HepG2 (cell line): ENCODE data around the gene TMBIM4. TPM values are rescaled to one million over a fixed set of nuclear protein-coding genes. Genes with fewer than 3 reads are reported as not detected.
A peak's percentile ranks its signal among the peaks of the same experiment; 100 is the strongest.

Experiments used
- AKAP8 ChIP-seq: sonication (generic); formaldehyde crosslinking; IDR thresholded peaks from 2 replicates; pipeline ENCODE4 v1.5.1; 2020; ENCODE audit warnings: mild to moderate bottlenecking, missing genetic modification reagents
- ARID2 ChIP-seq: sonication (generic); formaldehyde crosslinking; IDR thresholded peaks from 2 replicates; pipeline ENCODE4 v1.8.1; 2022; ENCODE audit warnings: mild to moderate bottlenecking, missing genetic modification reagents, borderline replicate concordance
- ARNTL ChIP-seq: sonication (generic); formaldehyde crosslinking; IDR thresholded peaks from 2 replicates; pipeline ENCODE4 v1.4.0; 2020; ENCODE audit warnings: mild to moderate bottlenecking, missing genetic modification reagents
- CAMTA2 ChIP-seq: sonication (generic); formaldehyde crosslinking; IDR thresholded peaks from 2 replicates; pipeline ENCODE4 v1.4.0; 2020; ENCODE audit warnings: mild to moderate bottlenecking, missing genetic modification reagents, borderline replicate concordance
- GABPB1 ChIP-seq: IDR thresholded peaks from 2 replicates; pipeline ENCODE4 v1.6.1; 2016; ENCODE audit warnings: mild to moderate bottlenecking, missing genetic modification reagents, moderate library complexity, missing compliant biosample characterization
- HCFC1 ChIP-seq: fragments of 150-350 bp; IDR thresholded peaks from 2 replicates; pipeline ENCODE4 v1.6.1; 2014; ENCODE audit warnings: low read depth, low read length
- KDM4B ChIP-seq: sonication (generic); formaldehyde crosslinking; IDR thresholded peaks from 2 replicates; pipeline ENCODE4 v1.4.0; 2020; ENCODE audit warnings: missing genetic modification reagents
- MED1 ChIP-seq: sonication (generic); formaldehyde crosslinking; IDR thresholded peaks from 2 replicates; pipeline ENCODE4 v1.4.0; 2020; ENCODE audit warnings: missing genetic modification reagents
- PCBP2 ChIP-seq: fragments of 200-400 bp; formaldehyde crosslinking; optimal IDR thresholded peaks from 2 replicates; pipeline ENCODE3; 2018; ENCODE audit warnings: low read length, low read depth; ENCODE audit not compliant: poor library complexity, severe bottlenecking
- PRMT3 ChIP-seq: sonication (generic); formaldehyde crosslinking; IDR thresholded peaks from 2 replicates; pipeline ENCODE4 v1.8.1; 2022; ENCODE audit warnings: low read depth, mild to moderate bottlenecking, moderate library complexity, missing genetic modification reagents, borderline replicate concordance
- SP5 ChIP-seq: IDR thresholded peaks from 2 replicates; pipeline ENCODE4 v1.6.1; 2016; ENCODE audit warnings: low read depth, borderline replicate concordance
- SPEN ChIP-seq: sonication (generic); formaldehyde crosslinking; IDR thresholded peaks from 2 replicates; pipeline ENCODE4 v1.5.1; 2020; ENCODE audit warnings: low read depth, mild to moderate bottlenecking, missing genetic modification reagents
- WIZ ChIP-seq: sonication (generic); formaldehyde crosslinking; IDR thresholded peaks from 2 replicates; pipeline ENCODE4 v1.5.1; 2020; ENCODE audit warnings: mild to moderate bottlenecking, missing genetic modification reagents
- ZFP82 ChIP-seq: sonication (generic); formaldehyde crosslinking; IDR thresholded peaks from 2 replicates; pipeline ENCODE4 v1.5.1; 2020; ENCODE audit warnings: mild to moderate bottlenecking, missing genetic modification reagents, borderline replicate concordance
- ZNF143 ChIP-seq: sonication (generic); formaldehyde crosslinking; IDR thresholded peaks from 2 replicates; pipeline ENCODE4 v1.4.0; 2020; ENCODE audit warnings: missing genetic modification reagents
- ZNF264 ChIP-seq: sonication (generic); formaldehyde crosslinking; IDR thresholded peaks from 2 replicates; pipeline ENCODE4 v1.4.0; 2020; ENCODE audit warnings: missing genetic modification reagents
- polyA plus RNA-seq, 8 experiments: library from polyadenylated mRNA; depleted of rRNA in 3 of 8; stranded (reverse) in 7 of 8; unstranded in 1 of 8; fragments of >200 nt; fragmentation: Illumina TruSeq in 4 of 8; extraction: Trizol in 4 of 8; gene quantifications; 2 replicates each; pipeline versions ENCODE4 v1.2.1 to v1.2.3, GENCODE V29; 2011 to 2016; ENCODE audit warnings: low read depth in 4 of 8, missing spikeins in 1 of 8, mixed read lengths in 1 of 8; ENCODE audit not compliant: insufficient read depth in 1 of 8
- total RNA-seq, 5 experiments: library from RNA; depleted of rRNA; stranded (reverse); fragments of >200 nt; fragmentation: Illumina TruSeq; extraction: Trizol; gene quantifications; 2 replicates each; pipeline ENCODE4 v1.2.3, GENCODE V29; 2016; ENCODE audit warnings: low read depth in 1 of 5
- TF ChIP-seq, protein P1 (sequence below): IDR thresholded peaks from 2 replicates; pipeline ENCODE4 v1.6.1; 2016; ENCODE audit warnings: low read depth, control low read depth
- TF ChIP-seq, protein P2 (sequence below): sonication (generic); formaldehyde crosslinking; IDR thresholded peaks from 2 replicates; pipeline ENCODE4 v1.8.1; 2023; ENCODE audit warnings: missing genetic modification reagents, mild to moderate bottlenecking, borderline replicate concordance
- TF ChIP-seq, protein P3 (sequence below): sonication (generic); formaldehyde crosslinking; IDR thresholded peaks from 2 replicates; pipeline ENCODE4 v1.4.0; 2020; ENCODE audit warnings: missing genetic modification reagents, low read depth, mild to moderate bottlenecking, borderline replicate concordance
- TF ChIP-seq, protein P4 (sequence below): sonication (generic); formaldehyde crosslinking; IDR thresholded peaks from 2 replicates; pipeline ENCODE4 v1.5.1; 2020; ENCODE audit warnings: mild to moderate bottlenecking, missing genetic modification reagents
- TF ChIP-seq, protein P5 (sequence below): IDR thresholded peaks from 2 replicates; pipeline ENCODE4 v1.6.1; 2016; ENCODE audit warnings: control low read depth
- TF ChIP-seq, protein P6 (sequence below): sonication (generic); formaldehyde crosslinking; IDR thresholded peaks from 2 replicates; pipeline ENCODE4 v1.4.0; 2020; ENCODE audit warnings: missing genetic modification reagents

The TMBIM4 gene
- total and polyA plus RNA-seq, 2 of the 13 experiments (the other 11 are each of a cell fraction or from before 2014, with no cell fraction given), result 60.5 to 67.7 TPM

DNA sequence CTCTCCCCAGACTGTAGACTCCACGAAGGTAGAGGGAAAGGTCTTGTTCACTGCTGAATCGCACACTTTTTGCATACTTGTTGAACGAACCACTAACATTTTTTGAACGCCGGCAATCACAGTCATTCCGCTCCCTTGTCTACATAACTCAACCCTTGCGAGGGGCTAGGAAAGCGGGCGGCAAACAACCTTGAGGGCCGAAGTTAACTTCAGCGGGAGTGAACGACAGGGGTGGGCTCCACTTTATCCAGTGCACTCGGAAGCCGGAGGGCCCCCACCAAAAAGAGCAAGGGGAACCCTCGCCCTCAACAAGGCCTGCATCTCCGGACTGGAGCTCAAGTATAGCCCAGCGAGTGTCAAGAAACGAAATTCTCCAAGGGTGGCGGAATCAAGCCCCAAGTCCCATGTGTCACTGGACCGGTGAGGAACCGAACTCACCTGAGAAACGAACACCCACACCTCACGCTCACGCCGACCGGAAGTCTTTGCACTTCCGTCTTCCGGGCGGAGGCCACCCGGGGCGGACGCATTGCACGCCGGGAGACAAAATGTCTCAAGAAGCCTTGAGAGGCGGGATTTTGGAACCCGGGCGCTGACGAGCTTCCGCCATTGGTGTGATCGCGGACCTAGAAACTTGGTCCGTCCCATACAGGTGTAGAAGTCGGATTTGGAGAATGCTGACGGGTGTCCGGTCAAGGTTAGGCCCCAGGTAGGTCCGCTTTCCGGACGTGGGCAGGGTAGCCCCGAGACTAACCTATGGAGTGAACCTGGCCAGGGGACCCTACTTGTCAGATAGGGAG, 39.3 kb downstream of the TMBIM4 start, which contains the start of gene LLPH (continued):
- TF ChIP-seq, protein P1, sequence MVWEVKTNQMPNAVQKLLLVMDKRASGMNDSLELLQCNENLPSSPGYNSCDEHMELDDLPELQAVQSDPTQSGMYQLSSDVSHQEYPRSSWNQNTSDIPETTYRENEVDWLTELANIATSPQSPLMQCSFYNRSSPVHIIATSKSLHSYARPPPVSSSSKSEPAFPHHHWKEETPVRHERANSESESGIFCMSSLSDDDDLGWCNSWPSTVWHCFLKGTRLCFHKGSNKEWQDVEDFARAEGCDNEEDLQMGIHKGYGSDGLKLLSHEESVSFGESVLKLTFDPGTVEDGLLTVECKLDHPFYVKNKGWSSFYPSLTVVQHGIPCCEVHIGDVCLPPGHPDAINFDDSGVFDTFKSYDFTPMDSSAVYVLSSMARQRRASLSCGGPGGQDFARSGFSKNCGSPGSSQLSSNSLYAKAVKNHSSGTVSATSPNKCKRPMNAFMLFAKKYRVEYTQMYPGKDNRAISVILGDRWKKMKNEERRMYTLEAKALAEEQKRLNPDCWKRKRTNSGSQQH, result peak; percentile 60; the same call in 1 of the 2 replicates
- TF ChIP-seq SPEN (peak; percentile 95), ARID2 (CRISPR knock-in tag) (no peak), GABPB1 (CRISPR knock-in tag) (peak; percentile 98), HCFC1 (peak; percentile 51; the same call in 1 of the 2 replicates), ZFP82 (CRISPR knock-in tag) (no peak), ARNTL (CRISPR knock-in tag) (no peak), ZNF143 (CRISPR knock-in tag) (peak; percentile 95), MED1 (CRISPR knock-in tag) (peak; percentile 27; the same call in 1 of the 2 replicates), KDM4B (peak; percentile 21; the same call in 1 of the 2 replicates), SP5 (CRISPR knock-in tag) (0 out of 2 replicates have a peak, but pooled peaks have one; percentile 11), WIZ (no peak), PCBP2 (no peak), ZNF264 (CRISPR knock-in tag) (no peak), AKAP8 (CRISPR knock-in tag) (no peak), PRMT3 (CRISPR knock-in tag) (no peak), CAMTA2 (no peak)
- TF ChIP-seq, protein P2, sequence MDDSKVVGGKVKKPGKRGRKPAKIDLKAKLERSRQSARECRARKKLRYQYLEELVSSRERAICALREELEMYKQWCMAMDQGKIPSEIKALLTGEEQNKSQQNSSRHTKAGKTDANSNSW (CRISPR knock-in tag), result no peak
- TF ChIP-seq, protein P3, sequence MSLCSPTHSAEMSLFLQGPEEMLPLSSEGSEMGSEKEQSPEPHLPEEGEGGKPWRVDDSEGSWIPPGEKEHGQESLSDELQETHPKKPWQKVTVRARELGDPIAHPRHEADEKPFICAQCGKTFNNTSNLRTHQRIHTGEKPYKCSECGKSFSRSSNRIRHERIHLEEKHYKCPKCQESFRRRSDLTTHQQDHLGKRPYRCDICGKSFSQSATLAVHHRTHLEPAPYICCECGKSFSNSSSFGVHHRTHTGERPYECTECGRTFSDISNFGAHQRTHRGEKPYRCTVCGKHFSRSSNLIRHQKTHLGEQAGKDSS (CRISPR knock-in tag), result no peak
- TF ChIP-seq, protein P4, sequence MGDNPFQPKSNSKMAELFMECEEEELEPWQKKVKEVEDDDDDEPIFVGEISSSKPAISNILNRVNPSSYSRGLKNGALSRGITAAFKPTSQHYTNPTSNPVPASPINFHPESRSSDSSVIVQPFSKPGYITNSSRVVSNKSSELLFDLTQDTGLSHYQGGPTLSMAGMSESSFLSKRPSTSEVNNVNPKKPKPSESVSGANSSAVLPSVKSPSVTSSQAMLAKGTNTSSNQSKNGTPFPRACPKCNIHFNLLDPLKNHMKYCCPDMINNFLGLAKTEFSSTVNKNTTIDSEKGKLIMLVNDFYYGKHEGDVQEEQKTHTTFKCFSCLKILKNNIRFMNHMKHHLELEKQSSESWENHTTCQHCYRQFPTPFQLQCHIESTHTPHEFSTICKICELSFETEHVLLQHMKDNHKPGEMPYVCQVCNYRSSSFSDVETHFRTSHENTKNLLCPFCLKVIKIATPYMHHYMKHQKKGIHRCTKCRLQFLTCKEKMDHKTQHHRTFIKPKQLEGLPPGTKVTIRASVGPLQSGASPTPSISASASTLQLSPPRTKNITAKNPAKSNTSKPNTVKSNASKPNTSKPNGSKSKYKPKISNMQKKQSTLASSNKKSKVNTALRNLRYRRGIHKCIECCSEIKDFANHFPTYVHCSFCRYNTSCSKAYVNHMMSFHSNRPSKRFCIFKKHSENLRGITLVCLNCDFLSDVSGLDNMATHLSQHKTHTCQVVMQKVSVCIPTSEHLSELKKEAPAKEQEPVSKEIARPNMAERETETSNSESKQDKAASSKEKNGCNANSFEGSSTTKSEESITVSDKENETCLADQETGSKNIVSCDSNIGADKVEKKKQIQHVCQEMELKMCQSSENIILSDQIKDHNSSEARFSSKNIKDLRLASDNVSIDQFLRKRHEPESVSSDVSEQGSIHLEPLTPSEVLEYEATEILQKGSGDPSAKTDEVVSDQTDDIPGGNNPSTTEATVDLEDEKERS (CRISPR knock-in tag), result no peak
- TF ChIP-seq, protein P5, sequence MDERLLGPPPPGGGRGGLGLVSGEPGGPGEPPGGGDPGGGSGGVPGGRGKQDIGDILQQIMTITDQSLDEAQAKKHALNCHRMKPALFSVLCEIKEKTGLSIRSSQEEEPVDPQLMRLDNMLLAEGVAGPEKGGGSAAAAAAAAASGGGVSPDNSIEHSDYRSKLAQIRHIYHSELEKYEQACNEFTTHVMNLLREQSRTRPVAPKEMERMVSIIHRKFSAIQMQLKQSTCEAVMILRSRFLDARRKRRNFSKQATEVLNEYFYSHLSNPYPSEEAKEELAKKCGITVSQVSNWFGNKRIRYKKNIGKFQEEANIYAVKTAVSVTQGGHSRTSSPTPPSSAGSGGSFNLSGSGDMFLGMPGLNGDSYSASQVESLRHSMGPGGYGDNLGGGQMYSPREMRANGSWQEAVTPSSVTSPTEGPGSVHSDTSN, result no peak
- TF ChIP-seq, protein P6, sequence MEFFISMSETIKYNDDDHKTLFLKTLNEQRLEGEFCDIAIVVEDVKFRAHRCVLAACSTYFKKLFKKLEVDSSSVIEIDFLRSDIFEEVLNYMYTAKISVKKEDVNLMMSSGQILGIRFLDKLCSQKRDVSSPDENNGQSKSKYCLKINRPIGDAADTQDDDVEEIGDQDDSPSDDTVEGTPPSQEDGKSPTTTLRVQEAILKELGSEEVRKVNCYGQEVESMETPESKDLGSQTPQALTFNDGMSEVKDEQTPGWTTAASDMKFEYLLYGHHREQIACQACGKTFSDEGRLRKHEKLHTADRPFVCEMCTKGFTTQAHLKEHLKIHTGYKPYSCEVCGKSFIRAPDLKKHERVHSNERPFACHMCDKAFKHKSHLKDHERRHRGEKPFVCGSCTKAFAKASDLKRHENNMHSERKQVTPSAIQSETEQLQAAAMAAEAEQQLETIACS, result no peak
